HG02623 (cell line): Measurements from ENCODE around the gene FBXL4.

Experiments used
- ATAC-seq: cut with Tn5 transposase; IDR thresholded peaks from one replicate; pipeline ENCODE4 v1.9.1; 2021; ENCODE audit warnings: moderate library complexity; ENCODE audit not compliant: unreplicated experiment

Gene FBXL4

GRCh38 chr6:98840996-98841513 is 106.7 kb downstream of the FBXL4 start:
- ATAC-seq: no peak

- ATAC-seq: no peak
Observed at GRCh38 chr6:98840385-98840784, 107.4 kb downstream of the FBXL4 start.

DNA sequence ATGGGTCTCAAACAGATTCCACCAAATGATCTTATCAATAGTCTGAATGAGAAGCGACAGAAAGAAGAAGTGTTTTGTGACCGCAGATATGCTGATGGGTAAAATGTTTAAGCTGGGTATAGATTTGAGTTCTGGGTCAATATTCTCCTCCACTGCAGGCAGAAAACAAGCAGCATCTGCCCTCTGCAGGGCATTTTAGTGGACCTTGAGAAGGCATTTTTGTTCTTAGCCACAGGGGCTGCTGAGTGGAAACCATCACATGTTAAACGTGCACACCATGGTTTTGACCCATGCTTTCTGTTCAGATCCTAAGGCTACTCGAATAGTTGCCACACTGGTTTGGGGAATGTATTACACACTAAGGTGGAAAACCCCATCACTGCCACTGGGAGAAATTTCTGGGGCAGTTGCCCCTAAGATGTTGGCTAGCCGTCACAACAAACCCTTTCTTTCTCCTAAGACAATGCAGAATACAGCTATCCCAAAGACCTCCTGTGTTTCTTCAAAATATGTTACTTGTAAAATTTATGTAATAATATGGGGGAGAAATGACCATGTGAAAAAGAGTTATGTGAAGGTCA is 107.9 kb downstream of the FBXL4 start:
- ATAC-seq: no peak

DNA sequence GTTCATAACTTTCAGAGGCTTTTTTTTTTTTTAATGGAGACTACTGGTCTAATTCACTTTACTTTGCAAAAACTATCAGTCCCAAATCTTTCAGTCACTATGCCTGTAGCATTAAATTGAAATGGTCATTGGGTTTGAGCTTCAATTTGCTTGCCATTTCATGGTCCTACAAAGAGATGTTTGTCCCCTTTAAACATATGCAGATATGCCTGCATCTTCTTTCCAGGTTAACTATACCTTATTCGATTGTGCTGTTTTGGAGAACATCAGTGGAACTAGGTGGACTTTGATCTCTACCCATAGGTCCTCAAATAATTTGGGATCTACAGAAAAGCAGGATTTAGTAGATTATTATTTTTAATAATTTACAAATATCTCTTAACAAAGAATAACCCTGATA is 108.8 kb downstream of the FBXL4 start:
- ATAC-seq: no peak

GRCh38 chr6:98838032-98838431 is 109.7 kb downstream of the FBXL4 start:
- no peak for ATAC-seq

DNA sequence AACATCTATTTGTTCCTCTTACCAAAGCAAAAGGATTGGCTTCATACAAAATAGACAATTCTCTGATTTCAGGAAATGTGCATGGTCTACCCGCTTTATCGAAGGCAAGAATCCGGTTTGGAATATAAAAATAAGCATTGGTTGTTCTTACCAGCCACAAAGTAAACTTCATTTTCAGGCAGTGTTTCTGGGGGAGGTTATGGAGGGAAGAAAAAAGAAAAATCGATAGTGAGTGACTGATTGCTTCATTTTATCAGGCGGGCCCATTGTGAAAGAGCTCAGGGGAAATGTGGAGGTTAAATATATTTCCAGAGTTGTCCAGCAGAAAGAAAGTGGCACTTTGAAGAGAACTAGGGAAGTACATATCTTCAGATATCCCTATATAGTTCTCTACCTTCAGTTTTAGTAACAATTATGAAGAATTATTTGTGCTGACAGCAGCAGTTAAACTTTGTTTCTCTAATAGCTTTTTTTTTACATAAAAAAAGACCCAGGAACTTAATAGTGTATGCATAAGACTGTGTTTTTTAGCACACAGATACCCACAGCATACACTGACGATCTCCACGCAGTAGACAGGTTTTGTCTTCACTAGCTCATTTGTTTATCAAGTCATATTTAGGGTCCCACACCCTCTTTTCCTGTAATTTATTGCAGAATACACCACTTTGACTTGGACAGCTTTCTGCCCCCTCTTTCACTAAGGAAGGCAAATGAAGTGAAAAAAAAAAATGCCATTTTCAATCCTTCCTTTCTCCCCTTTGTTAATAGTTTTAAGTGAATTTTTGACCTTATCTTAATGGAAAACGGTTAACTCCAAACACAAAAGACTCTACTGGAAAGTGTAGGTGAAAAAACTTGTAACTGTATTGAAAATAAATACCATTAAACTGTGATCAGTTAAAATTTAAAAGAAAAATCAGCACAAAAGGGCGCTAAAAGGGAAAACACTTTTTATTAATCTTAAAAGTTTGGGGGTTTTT is 110.5 kb downstream of the FBXL4 start:
- no peak for ATAC-seq

DNA sequence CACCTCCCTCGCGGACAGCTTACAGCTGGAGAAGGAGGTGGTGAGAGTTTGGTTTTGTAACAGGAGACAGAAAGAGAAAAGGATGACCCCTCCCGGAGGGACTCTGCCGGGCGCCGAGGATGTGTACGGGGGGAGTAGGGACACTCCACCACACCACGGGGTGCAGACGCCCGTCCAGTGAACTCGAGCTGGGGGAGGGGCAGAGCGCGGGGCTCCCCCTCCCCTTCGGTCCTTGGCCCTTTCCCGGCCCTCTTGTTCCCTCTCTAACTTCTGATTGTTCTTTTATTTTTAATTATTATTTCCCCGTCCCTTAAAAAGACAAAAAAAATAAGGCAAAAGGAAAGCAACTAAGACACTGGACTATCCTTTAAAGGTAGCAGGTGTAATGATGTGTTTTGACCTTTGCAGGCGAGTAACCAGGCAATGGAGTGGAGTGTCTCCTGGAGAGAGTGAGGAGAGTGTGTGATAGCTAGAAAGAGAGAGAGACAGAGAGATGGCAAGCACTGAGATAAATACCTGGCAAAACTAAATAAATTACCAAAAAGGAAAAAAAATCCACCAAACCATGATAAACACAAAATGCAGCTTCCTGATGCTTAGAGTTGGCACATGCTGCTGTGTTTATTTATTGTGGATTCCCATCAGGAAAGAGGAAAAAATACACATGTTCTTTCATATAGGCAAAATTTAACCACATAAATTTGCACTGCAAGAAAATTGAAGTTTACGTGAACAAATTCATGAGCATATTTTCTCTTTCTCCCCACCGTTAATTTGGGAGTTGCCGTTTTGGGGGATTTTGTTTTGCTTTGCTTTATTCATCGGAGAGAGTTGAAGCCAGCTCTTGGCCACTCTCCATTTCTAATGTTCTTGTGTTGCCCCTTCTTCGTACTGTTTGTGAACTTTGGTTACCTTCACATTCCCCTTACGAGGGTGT is 111.5 kb downstream of the FBXL4 start:
- ATAC-seq: no peak

DNA sequence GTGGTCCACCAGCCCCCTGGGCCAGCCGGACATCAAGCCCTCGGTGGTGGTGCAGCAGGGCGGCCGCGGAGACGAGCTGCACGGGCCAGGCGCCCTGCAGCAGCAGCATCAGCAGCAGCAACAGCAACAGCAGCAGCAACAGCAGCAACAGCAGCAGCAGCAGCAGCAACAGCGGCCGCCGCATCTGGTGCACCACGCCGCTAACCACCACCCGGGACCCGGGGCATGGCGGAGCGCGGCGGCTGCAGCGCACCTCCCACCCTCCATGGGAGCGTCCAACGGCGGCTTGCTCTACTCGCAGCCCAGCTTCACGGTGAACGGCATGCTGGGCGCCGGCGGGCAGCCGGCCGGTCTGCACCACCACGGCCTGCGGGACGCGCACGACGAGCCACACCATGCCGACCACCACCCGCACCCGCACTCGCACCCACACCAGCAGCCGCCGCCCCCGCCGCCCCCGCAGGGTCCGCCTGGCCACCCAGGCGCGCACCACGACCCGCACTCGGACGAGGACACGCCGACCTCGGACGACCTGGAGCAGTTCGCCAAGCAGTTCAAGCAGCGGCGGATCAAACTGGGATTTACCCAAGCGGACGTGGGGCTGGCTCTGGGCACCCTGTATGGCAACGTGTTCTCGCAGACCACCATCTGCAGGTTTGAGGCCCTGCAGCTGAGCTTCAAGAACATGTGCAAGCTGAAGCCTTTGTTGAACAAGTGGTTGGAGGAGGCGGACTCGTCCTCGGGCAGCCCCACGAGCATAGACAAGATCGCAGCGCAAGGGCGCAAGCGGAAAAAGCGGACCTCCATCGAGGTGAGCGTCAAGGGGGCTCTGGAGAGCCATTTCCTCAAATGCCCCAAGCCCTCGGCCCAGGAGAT is 112.4 kb downstream of the FBXL4 start:
- no peak for ATAC-seq

DNA sequence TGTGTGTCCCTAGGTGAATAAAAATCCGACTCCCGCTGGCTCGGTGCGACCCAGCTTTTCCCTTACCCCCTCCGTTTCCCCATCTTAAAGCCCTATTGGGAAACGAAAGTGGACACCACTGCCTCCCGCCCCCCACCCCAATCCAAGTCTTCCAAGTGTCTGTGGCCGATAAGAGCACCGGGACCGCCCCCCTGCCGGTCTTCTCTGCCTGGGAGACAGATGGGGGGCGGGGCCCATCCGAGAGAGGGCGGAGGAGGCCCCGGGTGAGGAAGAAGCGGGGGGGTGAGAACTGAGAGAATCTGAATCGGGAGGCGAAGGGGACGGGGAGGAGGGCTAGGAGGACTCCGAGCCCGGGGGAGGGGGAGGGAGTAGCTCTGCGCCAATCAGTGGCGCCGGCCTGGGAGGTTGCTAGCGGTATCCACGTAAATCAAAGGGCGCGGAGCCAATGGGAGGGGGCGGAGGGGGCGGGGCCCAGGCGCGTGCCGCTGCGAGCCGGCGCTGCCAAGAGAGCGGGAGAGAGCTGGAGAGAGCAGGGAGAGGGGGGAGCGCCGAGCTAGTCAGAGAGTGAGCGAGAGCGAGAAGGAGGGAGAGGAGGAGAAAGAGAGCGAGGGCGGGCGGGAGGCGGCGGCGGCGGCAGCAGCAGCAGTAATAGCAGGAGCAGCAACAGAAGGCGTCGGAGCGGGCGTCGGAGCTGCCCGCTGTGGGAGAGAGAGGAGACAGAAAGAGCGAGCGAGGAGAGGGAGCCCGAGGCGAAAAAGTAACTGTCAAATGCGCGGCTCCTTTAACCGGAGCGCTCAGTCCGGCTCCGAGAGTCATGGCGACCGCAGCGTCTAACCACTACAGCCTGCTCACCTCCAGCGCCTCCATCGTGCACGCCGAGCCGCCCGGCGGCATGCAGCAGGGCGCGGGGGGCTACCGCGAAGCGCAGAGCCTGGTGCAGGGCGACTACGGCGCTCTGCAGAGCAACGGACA is 113.4 kb downstream of the FBXL4 start, which contains the start of gene POU3F2:
Gene POU3F2, plus strand, starts transcription at position 515 of the 972 bp plus-strand sequence. Its CDS starts 300 bp downstream, at position 815.
- ATAC-seq: peak; percentile 79

DNA sequence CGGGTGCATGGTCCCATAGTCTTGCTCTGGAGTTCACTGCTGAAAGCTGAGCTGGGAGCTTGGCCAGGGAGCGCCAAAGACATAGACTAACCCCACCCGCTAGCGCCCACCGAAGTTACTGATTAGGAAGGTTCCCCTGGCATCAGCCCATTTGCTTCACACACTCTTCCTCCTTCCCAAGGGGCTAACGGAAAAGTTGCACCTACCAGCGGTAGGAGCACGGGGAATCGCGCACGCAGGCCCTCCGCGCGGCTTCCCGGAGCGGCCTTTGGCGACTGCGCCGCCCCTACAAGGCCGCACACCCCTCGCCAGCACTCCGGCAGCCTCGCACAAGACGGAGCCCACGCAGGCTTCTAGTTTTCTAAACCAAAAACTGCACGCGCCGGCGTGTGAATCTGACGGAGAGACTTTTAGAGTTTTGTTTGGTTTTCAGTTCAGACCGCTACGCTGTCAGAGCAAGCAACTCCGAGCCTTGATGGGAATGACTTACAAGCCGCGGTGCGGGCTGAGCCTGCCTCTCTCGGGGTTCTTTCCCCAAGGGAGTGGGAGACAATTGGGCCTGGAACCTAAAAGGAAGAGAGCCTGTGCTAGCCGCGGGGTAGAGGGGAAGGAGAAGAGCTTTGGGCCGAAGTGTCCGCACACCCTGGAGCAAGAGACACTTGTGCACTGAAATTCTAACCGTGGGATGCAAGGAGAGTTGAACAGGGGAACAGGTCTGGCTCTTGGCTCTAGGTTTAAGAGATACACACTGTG is 114.3 kb downstream of the FBXL4 start:
- ATAC-seq: peak; percentile 12

GRCh38 chr6:98833057-98833306 is 114.8 kb downstream of the FBXL4 start:
- ATAC-seq: peak; percentile 17

GRCh38 chr6:98832284-98833056 is 115.3 kb downstream of the FBXL4 start:
- ATAC-seq: no peak

DNA sequence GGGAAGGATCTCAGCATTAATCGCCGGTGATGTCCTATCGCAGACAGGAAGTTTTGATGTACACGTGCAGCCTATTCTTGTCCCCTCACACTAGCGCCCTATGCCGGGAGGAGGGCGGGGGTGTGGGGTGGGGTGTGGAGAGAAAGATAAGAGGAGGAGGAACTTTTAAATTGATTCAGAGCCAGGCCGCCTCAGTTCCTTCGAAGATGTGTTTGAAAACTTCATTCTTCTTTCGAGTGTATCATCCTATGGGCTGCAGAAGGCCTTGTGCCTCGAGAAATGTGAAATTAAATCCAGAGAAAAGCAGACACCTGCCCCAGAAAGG is 115.8 kb downstream of the FBXL4 start:
- ATAC-seq: no peak

- ATAC-seq: no peak
Observed at GRCh38 chr6:98831057-98831958, 116.4 kb downstream of the FBXL4 start.

DNA sequence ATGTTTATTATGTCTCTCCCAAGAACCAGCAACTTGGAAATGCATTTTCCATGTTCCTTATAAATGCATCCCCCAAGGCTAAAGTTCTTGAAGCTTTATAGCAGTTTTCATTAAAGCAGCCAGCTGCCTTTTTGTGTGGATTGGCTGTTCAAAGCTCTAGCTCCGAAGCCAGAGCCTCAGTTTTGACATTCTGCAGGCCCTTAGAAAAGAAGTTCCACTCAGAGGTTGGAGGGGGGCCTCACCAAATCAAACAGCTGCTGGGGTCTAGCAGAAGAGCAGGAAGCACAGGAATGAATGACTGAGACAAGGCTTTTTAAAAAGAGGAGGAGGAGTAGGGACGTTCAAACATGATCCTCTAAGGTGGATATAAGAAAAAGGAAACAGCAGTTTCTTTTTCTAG is 117.6 kb downstream of the FBXL4 start:
- ATAC-seq: no peak

- no peak for ATAC-seq
Observed at GRCh38 chr6:98828941-98829411, 118.8 kb downstream of the FBXL4 start.
